DMS153 treated with DMSO at 0.1 percent for 48 hours (cell line): ENCODE measurements around the gene MTHFD1L.

ENCODE experiments used
- DNase-seq: peaks from one replicate; lab custom pipeline; 2025; ENCODE audit not compliant: unreplicated experiment; lab: John Stamatoyannopoulos, UW

MTHFD1L gene

GRCh38 chr6:150898399-150899170 is 33.1 kb downstream of the MTHFD1L start:
- no peak for DNase-seq

GRCh38 chr6:150899231-150899630 is 33.7 kb downstream of the MTHFD1L start:
- DNase-seq, result no peak

- DNase-seq, result no peak
Observed at GRCh38 chr6:150900049-150900448, 34.5 kb downstream of the MTHFD1L start.

GRCh38 chr6:150902142-150902776 is 36.8 kb downstream of the MTHFD1L start:
- DNase-seq, result no peak

- no peak for DNase-seq
Observed at GRCh38 chr6:150905769-150906168, 40.3 kb downstream of the MTHFD1L start.

- no peak for DNase-seq
Observed at GRCh38 chr6:150906641-150907326, 41.3 kb downstream of the MTHFD1L start.

GRCh38 chr6:150907383-150907782 is 41.9 kb downstream of the MTHFD1L start:
- no peak for DNase-seq

- no peak for DNase-seq
Observed at GRCh38 chr6:150908901-150909300, 43.4 kb downstream of the MTHFD1L start.

GRCh38 chr6:150910561-150910960 is 45.1 kb downstream of the MTHFD1L start:
- no peak for DNase-seq

GRCh38 chr6:150914372-150914771 is 48.9 kb downstream of the MTHFD1L start:
- DNase-seq, result no peak

- DNase-seq, result no peak
Observed at GRCh38 chr6:150915131-150915879, 49.8 kb downstream of the MTHFD1L start.

GRCh38 chr6:150915880-150916265 is 50.4 kb downstream of the MTHFD1L start:
- no peak for DNase-seq

- no peak for DNase-seq
Observed at GRCh38 chr6:150919938-150920337, 54.4 kb downstream of the MTHFD1L start.

GRCh38 chr6:150922137-150922536 is 56.6 kb downstream of the MTHFD1L start:
- no peak for DNase-seq

- DNase-seq, result no peak
Observed at GRCh38 chr6:150924808-150925589, 59.5 kb downstream of the MTHFD1L start.

GRCh38 chr6:150925590-150925928 is 60.1 kb downstream of the MTHFD1L start:
- DNase-seq, result no peak

- no peak for DNase-seq
Observed at GRCh38 chr6:150925976-150926375, 60.5 kb downstream of the MTHFD1L start.

- DNase-seq, result no peak
Observed at GRCh38 chr6:150928882-150929281, 63.4 kb downstream of the MTHFD1L start.

- DNase-seq, result no peak
Observed at GRCh38 chr6:150929416-150929815, 63.9 kb downstream of the MTHFD1L start.

GRCh38 chr6:150930841-150931240 is 65.3 kb downstream of the MTHFD1L start:
- DNase-seq, result no peak

- DNase-seq, result no peak
Observed at GRCh38 chr6:150931405-150931804, 65.9 kb downstream of the MTHFD1L start.
